Measurements from ENCODE around the gene EMD.
"Not testable (repeated sequence)": the region's sequence is repeated elsewhere in the genome, so short reads cannot be mapped to it uniquely, and the experiment has no call there.

The EMD gene

GRCh38 chrX:154396363-154396762 lies 17.3 kb downstream of the EMD start:
- DNase-seq (ENCODE audit: low spot score) = not testable (repeated sequence)

DNA sequence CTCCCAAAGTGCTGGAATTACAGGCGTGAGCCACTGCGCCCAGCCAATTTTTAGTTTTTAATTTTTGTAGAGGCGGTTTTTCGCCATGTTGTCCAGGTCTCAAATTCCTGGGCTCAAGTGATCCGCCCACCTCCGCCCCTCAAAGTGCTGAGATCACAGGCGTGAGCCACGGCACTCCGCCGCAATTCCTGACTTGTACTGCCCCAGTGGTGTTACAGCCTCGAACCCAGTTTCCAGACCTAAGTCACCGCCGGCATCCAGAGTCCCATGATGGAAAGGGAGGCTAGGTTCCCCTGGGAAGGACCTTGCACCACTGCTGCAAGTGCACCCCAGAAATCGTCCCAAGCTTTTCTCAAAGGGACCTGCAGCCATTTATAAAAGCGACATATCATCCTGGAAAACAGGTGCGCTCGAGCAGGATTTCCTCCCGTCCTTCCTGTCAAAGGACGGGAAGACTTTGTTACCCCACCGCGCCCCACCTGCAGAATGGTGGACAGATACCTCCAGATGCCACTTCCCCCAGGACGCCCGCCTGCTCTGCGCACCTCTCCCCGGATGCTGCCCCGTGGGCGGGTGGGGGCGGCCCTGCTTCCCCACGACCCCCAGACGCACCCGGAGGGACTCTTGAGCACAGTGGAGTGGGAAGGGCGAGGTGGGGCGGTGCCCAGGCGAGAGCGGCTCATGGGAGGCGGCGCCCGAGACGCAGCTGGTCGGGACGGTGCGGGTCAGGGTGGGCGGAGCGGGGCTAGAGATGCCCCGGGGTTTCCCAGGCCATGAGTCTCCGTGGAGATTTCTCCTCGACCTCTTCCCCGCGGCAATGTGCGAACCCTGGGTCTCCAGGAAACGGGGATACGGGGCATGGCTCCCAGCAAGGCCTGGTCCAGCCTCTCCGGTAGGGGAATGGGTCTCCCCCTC lies 18.1 kb downstream of the EMD start:
- DNase-seq (ENCODE audit: low spot score) = peak; percentile 51

DNA sequence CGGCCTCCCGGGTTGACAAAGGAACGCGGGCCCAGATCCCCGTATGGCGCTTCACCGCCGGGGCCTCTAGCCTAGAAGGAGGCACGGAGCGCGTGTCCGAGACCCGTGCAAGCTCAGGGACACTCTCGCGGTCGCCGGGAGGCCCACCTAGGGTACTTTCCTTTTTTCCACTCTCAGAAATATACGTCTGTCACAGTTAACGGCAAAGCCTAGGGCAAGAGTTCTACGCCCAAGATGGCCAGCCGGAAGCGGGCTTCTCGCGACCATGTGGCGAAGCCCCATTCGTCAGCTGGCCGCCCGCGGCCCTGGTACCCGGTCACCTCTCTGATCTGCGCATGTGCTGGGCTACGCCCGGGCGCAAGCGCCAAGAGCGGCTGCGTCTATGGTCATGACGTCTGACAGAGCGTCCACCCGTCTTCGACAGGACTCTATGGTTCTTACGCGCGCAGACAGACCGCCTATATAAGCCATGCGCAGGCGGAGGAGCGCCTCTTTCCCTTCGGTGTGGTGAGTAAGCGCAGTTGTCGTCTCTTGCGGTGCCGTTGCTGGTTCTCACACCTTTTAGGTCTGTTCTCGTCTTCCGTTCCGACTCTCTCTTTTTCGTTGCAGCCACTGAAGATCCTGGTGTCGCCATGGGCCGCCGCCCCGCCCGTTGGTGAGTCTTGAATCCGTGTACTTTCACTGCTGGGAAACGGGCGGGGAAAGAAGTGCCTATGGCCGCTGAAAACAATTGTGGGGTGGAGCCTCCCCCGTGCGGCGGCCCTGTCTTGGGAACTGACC lies 19.0 kb downstream of the EMD start, which contains the start of gene RPL10:
TSS of gene RPL10 (plus strand) at position 490 of the 780 bp plus-strand sequence. CDS start at position 633, 143 bp downstream.
- peak; percentile 96 for DNase-seq (ENCODE audit: low spot score)

DNA sequence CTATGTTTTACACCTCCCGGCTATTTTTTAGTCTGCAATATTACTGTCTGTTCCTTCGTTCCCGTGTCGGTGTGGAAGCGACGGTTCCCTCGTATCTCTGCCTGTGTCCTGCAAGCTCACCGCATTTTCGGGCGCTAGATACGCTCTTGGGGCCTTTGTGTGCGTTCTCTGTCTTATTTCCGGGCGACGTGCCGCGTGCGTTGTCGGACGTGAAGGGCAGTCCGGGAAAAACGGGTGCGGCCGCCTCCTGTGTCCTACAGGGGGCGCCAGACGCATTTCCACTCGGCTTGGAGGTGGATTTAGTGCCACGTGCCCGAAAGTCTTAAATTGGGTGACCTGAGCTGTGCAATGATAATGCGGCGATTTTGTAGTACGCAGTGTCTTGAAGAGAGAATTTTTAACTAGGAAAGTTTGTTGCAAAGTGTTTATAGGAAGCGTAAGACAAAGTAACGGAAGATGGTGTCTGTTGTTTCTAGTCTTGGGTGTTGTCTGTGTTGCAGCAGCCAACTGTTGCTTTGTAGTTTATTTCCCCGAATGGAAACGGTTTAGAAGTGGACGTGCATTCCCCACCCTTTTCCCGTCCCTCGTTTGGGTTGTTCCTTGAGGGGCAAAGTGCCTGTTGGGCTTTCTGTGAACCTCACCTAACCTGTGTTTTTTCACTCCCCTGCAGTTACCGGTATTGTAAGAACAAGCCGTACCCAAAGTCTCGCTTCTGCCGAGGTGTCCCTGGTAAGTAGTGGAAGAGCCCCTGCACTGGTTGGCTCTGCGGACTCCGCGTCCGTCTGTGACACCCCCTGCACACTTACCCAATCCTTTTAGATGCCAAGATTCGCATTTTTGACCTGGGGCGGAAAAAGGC lies 19.8 kb downstream of the EMD start:
- peak; percentile 84 for DNase-seq (ENCODE audit: low spot score)

DNA sequence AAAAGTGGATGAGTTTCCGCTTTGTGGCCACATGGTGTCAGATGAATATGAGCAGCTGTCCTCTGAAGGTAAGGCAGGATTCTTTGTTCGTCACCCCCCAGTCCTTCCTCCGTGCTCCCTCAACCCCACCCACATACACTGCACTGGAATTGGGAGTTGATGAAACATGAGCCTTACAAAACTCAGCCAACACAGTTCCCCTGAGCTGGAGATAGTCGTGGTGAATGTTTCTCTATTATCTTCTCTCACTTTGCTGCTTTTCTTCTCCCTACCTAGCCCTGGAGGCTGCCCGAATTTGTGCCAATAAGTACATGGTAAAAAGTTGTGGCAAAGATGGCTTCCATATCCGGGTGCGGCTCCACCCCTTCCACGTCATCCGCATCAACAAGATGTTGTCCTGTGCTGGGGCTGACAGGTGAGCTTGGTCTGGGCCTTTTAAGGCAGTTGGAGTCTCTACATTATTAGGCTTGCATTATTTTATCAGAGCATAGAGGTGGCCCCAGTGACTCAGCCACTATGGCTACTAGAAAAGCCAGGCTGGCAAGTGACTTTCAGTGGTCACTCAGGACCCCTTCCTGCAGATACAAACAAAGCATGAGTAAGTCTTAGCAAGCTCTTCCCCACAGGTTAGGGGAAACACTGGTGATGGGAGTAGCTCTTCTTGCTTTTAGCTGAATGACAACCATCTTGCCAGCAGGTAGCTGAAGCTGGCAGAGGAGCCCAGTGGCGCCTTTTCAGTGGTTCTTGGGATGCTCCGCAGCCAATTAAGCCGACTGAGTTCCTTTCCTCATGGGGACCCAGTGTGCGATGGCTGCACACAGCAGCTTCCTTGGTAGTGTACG lies 20.7 kb downstream of the EMD start:
- no peak for DNase-seq (ENCODE audit: low spot score)

GRCh38 chrX:154400369-154400817 lies 21.3 kb downstream of the EMD start:
- DNase-seq (ENCODE audit: low spot score) = not testable (repeated sequence)

GRCh38 chrX:154401045-154401799 lies 22.1 kb downstream of the EMD start:
- DNase-seq (ENCODE audit: low spot score) = no peak

DNA sequence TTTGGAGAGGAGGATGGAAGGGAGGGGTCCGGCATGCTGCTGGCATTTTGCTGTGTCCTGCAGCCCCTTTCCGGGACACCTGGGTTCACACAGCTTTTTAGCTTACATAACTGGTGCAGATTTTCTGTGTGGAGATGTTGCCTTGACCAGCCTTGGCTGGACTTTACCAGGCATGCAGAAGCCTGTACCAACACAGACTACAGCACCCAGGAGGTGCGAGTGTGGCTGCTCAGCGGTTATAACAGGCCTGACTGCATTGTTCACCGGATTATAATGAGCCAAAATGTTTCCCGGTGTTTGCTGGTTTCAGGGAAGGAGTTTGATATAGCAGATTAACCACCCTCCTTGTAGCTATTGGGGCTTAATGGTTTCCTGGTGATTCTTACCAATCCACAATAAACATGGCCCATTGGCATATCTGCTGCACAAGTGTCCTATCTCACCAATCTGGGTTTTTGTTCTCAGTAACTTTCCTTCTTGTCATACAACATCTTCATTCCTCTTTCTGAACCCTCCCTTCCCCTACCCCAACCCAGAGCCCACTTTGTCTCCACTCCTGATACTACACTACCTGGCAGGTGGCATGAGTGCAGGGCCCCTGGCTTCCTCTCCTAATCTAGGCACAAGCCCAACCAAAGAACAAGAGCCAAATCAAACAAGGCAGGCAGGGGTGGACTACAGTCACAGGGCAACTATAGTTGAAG lies 23.0 kb downstream of the EMD start:
- no peak for DNase-seq (ENCODE audit: low spot score)

DNA sequence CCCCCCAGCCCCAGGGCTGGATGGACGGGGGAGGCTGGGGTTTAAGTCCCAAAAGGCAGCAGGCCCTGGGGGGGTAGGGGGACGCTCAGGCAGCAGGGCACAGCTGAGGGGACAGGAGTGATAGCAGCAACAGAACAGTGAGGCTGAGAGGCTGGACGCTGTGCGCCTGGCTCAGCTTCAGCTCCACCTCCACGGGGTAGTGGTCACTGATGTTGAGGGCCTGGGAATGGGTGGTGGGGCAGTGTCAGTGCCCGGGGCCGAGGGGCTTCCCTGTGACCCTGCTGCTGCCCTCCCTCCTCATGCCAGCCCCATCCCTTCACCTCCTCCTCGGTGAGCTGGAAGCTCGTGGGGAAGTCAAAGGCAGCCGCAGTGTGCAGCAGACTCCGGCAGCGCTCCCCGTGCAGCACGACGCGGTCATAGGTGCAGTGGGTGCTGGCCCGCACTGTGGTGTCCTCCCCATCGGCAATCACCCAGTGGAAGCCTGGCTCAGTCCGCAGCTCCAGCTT lies 23.6 kb downstream of the EMD start:
- DNase-seq (ENCODE audit: low spot score) = no peak

DNA sequence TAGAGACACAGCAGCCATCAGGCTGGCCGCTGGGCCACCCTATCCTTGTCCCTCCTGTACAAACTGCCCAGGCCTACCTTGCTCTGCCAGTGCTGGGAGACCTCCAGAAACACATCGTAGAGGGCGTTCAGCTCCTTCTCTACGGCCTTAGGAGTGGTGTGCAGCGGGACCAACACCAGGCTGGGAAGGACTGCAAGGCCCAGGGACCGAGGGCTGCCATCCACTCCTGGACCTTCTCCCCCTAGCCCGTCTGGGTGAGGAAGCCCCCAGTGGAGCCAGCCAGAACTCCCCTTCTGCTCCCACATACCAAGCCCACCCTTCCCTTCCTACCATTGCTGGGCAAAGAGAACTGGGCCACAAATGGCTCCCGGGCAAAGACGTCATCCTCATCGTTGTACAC lies 24.1 kb downstream of the EMD start:
- DNase-seq (ENCODE audit: low spot score) = no peak

GRCh38 chrX:154403858-154404257 lies 24.8 kb downstream of the EMD start:
- DNase-seq (ENCODE audit: low spot score) = no peak

- DNase-seq (ENCODE audit: low spot score) = no peak
These were observed 25.6 kb downstream of the EMD start for GRCh38 chrX:154404625-154405192.

DNA sequence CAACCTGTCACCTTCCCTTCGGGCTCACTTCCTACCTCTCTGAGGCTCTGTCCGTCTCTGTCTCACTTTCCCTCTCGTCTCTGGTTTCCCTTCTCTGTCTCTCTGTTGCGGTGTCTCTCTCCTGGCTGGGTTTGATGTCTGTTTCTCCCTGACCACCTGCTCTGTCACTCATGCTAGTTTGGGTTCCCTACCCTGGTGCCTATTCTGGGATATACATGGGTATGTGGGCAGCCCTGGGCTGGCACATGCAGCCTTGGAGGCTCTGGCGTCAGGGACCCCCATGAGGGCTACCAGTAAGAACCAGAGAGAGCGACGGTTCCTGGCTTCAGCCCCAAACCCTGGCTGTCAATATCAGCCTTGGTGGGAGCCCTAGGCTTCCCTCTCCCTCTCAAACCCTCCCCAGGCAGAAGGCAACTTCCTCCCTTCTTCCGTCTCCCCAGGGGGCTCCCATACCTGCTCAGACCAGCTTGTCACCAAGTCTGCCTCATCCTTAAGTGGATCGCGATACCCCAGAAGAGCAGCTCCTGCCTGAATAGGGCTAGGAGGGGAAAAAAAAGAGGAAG lies 29.6 kb downstream of the EMD start:
- DNase-seq (ENCODE audit: low spot score) = no peak

- DNase-seq (ENCODE audit: low spot score) = peak; percentile 48
These were observed 30.3 kb downstream of the EMD start, which contains the start of gene DNASE1L1 for GRCh38 chrX:154409222-154409871. DNASE1L1 (minus strand) TSS chrX:154409254; CDS start chrX:154405568, 3,686 bp downstream.

- DNase-seq (ENCODE audit: low spot score) = peak; percentile 64
These were observed 32.9 kb downstream of the EMD start for GRCh38 chrX:154411981-154412340.

DNA sequence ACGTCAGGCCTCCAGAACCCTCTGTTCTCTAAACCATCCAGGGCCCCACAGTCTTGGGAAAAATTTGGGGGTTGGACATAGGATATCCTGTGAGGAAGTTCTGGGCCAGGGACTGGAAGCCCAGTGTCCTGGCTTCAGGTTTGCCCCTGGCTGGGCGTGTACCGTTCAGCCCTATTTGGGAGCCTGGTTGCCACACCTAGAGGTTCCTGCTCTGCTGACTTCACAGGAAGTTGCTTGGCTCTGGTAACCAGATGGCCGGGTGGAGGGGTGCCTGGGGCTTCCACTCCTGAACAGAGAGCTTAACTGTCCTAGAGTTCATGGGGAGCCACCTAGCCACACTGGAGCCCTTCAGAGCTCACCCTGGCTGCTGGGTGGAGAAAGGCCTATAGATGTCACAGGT lies 33.4 kb downstream of the EMD start:
- no peak for DNase-seq (ENCODE audit: low spot score)

DNA sequence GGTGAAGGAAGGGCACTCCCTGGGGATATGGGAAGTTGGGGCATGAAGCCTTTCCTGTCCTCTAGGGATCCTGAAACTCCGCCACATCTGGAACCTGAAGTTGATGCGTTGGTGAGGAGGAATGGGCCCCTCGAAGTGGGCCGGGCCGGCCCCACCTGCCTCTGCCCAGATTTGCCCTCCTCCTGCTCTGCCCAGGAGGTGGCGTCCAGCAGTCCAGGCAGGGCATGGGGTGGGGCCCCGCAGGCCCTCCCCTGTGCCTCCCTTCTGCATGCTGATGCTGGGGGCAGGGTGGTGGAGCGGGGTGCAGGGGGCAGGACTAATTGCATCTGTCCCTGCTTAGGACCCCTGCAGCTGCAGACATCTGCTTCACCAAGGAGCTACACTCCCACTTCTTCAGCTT lies 34.0 kb downstream of the EMD start:
- DNase-seq (ENCODE audit: low spot score) = no peak

DNA sequence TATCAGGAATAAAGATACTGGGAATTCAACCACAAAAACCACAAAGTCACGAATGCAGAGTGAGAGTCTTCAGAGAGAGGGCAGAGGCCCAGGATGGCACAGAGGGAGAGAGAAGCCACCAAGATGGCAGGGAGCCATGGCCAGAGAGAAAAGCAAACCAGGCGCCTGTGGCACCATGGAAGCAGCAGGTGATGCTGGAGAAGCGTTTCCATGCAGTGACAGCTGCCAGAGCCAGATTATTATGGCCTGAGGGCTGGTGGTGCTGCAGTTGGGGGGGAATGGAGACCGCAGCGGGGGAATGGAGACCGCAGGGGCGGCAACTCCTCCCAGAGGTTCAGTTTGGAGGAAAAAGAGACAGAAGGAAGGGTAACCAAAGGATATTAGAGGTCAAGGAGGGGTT lies 38.1 kb downstream of the EMD start:
- DNase-seq (ENCODE audit: low spot score) = no peak
